NK-92 (cell line): ENCODE data around the gene ADAMTS4.

ENCODE experiments used
- DNase-seq: peaks from one replicate; lab custom pipeline; 2025; ENCODE audit not compliant: unreplicated experiment; lab: John Stamatoyannopoulos, UW

Gene ADAMTS4

DNA sequence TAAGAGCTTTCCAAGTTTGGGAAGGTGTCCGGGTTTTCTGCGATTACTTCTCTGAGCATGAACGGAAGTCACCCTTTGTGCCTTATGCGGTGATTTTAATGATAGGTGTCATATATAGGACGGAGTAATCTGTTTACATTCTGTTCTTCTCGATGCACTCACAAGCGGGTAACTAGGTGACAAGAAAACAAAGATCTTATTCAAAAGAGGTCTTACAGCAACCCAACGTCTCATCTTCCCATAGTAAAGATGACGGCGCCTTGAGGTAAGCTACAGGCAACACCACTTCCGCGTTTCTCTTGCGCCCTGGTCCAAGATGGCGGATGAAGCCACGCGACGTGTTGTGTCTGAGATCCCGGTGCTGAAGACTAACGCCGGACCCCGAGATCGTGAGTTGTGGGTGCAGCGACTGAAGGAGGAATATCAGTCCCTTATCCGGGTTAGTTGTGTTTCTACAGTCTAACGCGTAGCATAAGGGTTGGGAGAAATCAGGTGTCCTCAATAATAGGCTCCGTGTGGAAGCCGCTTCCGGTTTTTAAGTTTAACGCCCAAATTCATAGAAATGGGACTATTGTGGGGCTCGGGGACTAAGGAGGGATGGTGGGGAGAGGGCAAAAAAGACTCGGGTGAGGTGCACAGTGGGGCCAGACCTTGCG is 45.0 kb downstream of the ADAMTS4 start, which contains the start of gene UFC1:
Gene UFC1 (plus strand): TSS at position 297 of the 656 bp plus-strand sequence. CDS start 20 bp downstream, at position 317.
- peak; percentile 32 for DNase-seq

GRCh38 chr1:161153176-161153575 is 45.7 kb downstream of the ADAMTS4 start:
- no peak for DNase-seq

GRCh38 chr1:161145832-161146231 is 53.0 kb downstream of the ADAMTS4 start:
- no peak for DNase-seq

- DNase-seq, result no peak
Measured at GRCh38 chr1:161140755-161141400, 58.0 kb downstream of the ADAMTS4 start.

- DNase-seq, result no peak
Measured at GRCh38 chr1:161139766-161140165, 59.1 kb downstream of the ADAMTS4 start.

- DNase-seq, result no peak
Measured at GRCh38 chr1:161138431-161138830, 60.4 kb downstream of the ADAMTS4 start.

GRCh38 chr1:161137881-161138280 is 61.0 kb downstream of the ADAMTS4 start:
- DNase-seq, result no peak
